GM18951 (cell line): ENCODE data around the gene ICAM5.

Experiments
- POLR2A ChIP-seq: IDR thresholded peaks from 4 replicates; pipeline ENCODE4 v1.6.1; 2011; ENCODE audit warnings: mild to moderate bottlenecking; ENCODE audit not compliant: insufficient read length, insufficient read depth; ENCODE audit errors: extremely low read depth
- in situ Hi-C: fragments of 300-500 bp; cut with MboI; formaldehyde crosslinking; loops from one replicate; pipeline ENCODE4 v1.12.0; 2022; ENCODE audit warnings: low sequenced_read_pairs, mixed read lengths, inconsistent platforms; ENCODE audit not compliant: unreplicated experiment

ICAM5 gene

DNA sequence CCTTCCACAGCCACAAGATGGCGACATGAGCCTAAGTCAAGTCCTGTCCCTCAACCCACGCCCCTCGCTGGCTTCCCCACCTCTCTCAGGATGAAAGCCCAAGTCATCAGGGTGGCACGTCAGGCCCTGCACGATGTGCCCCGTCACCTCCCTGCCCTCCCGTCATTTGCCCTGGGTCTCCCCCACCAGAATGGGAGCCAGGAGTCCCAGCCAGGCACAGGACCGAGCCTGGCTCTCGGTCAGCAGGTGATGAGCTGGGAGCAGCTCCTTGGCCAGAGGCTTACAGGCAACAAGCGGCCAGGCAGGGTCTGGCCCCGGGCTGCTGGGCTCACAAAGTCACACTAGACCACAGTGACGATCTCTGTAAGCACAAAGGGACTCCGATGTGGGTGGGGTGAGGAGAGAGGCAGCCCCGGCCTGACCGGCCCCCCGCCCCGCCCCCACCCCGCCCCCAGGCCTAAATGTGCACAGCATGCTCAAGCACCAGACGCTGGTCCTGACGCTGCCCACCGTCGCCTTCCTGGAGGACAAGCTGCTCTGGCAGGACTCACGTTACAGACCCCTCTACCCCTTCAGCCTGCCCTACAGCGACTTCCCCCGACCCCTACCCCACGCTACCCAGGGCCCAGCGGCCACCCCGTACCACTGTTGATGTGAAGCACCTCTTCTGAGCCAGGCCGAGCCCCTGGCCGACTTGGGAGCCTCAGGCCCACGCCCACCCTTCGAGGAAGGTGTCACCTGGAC lies 30.4 kb upstream of the ICAM5 start:
- no peak for TF ChIP-seq POLR2A
- in situ Hi-C loops: no loop called here

DNA sequence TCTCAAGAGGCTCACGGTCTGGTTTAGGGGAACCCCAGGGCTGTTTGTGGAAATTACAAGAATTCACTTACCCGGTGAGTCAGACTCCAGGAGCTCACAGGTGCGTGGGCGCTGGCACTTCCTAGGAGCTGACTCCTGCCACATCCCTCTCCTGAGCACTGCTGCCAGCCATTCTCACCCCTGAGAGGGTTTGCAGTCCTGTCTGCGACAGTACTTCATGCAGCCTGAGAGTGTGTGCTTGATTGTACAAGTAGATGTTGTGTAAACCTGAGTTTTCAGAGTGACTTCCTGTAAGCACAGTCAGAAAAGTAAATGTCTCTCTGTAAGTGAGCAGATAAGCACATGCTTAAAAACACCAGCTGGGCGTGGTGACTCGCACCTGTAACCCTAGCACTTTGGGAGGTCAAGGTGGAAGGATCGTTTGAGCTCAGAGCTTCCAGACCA lies 29.6 kb upstream of the ICAM5 start:
- in situ Hi-C loops: no loop called here
- no peak for TF ChIP-seq POLR2A

DNA sequence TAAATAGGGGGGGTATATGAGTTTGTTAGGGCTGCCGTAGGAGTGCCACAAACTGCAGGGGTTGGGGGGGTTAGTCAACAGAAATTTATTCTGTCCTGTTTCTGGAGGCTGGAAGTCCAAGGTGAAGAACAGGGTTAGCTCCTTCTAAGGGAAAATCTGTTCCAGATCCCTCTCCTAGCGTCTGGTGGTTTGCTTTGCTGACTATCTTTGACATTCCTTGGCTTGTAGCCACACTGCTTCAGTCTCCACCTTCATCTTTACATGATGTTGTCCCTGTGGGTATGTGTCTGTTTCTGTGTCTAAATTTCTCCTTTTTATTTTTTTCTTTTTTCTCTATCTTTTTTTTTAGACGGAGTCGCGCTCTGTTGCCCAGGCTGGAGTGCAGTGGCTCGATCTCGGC lies 27.0 kb upstream of the ICAM5 start:
- in situ Hi-C loops: no loop called here
- no peak for TF ChIP-seq POLR2A

DNA sequence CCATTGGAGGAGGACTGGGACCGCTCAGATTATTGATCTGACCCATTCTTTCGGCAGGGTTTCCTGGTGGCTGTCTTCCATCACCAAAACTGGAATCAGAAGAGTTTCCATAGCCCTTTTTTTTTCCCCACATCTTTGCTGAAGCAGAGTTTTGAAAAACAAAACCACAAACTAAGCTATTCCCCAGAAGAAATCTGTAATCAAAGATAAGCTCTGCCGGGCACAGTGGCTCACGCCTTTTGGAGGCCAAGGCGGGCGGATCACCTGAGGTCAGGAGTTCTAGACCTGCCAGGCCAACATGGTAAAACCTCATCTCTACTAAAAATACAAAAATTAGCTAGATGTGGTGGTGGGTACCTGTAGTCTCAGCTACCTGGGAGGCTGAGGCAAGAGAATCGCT lies 23.0 kb upstream of the ICAM5 start:
- in situ Hi-C loops: loop anchor here (5.0 kb wide), 1 partner anchor 116 kb away; the partner anchor contains the start of gene TYK2
- no peak for TF ChIP-seq POLR2A

DNA sequence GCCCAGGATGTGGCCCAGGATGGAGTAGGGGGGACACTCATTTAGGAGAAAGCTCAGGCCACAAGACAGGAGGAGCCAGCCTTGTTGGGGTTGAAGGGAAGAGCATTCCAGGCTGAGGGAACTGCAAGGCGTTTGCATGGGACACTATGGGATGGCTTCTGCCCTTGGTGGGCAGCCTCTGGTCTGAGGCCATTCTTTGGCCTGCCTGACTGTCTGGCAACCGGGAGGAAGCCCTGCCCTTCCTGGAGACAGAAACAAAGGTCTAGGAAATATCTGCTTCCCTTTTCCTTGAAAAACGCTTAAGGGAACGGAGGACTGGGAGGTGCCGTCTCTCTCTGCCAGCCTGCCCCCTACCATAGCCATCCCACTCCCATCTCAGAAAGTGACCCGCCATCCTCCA lies 21.7 kb upstream of the ICAM5 start:
- TF ChIP-seq POLR2A: no peak
- in situ Hi-C loops: loop anchor here (5.0 kb wide), 1 partner anchor 114 kb away; the partner anchor contains the start of gene TYK2

DNA sequence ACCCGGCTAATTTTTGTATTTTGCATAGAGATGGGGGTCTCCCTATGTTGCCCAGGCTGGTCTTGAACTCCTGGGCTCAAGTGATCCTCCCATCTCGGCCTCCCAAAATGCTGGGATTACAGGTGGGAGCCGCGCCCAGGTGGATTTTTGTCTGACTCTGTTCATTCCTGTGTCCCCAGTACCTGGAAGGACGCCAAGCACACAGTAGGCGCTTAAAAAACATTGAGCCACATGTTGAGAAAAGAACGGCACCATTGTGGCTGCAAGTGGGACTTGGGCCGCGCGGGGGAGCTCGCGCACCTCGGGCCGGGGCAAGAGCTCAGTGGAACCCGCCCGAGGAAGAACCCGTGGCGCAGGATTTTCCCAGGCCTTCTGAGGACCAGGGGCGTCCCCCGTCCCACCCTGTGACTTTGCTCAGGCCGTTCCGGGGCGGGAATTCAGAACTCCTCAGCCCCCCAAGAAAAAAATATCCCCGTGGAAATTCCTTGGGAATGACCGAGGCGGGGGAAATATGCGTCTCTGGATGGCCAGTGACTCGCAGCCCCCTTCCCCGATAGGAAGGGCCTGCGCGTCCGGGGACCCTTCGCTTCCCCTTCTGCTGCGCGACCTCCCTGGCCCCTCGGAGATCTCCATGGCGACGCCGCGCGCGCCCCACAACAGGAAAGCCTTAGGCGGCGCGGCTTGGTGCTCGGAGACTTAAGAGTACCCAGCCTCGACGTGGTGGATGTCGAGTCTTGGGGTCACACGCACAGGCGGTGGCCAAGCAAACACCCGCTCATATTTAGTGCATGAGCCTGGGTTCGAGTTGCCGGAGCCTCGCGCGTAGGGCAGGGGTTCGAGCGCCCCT lies 20.2 kb upstream of the ICAM5 start:
- in situ Hi-C loops: loop anchor here (5.0 kb wide), 1 partner anchor 113 kb away; the partner anchor contains the start of gene TYK2
- TF ChIP-seq POLR2A: no peak

DNA sequence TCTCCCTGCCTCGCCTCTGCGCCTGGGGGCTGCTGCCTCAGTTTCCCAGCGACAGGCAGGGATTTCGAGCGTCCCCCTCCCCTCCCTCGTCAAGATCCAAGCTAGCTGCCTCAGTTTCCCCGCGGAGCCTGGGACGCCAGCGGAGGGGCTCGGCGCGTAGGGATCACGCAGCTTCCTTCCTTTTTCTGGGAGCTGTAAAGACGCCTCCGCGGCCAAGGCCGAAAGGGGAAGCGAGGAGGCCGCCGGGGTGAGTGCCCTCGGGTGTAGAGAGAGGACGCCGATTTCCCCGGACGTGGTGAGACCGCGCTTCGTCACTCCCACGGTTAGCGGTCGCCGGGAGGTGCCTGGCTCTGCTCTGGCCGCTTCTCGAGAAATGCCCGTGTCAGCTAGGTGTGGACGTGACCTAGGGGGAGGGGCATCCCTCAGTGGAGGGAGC lies 19.6 kb upstream of the ICAM5 start:
- TF ChIP-seq POLR2A: no peak
- in situ Hi-C loops: no loop called here

DNA sequence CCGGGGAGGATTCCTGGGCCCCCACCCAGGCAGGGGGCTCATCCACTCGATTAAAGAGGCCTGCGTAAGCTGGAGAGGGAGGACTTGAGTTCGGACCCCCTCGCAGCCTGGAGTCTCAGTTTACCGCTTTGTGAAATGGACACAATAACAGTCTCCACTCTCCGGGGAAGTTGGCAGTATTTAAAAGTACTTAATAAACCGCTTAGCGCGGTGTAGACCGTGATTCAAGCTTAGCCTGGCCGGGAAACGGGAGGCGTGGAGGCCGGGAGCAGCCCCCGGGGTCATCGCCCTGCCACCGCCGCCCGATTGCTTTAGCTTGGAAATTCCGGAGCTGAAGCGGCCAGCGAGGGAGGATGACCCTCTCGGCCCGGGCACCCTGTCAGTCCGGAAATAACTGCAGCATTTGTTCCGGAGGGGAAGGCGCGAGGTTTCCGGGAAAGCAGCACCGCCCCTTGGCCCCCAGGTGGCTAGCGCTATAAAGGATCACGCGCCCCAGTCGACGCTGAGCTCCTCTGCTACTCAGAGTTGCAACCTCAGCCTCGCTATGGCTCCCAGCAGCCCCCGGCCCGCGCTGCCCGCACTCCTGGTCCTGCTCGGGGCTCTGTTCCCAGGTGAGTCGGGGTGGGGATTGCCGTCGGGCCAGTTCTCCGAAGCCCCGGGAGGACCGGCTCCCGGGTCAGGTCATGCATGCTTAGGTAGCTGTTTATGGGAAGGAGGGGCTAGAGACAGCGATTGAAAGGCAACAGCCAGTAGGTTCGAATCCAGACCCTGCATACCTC lies 18.9 kb upstream of the ICAM5 start, which contains the start of gene ICAM1:
Gene ICAM1 (plus strand): TSS at position 505 of the 779 bp plus-strand sequence. CDS start 40 bp downstream, at position 545.
- TF ChIP-seq POLR2A: peak; percentile 99
- in situ Hi-C loops: no loop called here

DNA sequence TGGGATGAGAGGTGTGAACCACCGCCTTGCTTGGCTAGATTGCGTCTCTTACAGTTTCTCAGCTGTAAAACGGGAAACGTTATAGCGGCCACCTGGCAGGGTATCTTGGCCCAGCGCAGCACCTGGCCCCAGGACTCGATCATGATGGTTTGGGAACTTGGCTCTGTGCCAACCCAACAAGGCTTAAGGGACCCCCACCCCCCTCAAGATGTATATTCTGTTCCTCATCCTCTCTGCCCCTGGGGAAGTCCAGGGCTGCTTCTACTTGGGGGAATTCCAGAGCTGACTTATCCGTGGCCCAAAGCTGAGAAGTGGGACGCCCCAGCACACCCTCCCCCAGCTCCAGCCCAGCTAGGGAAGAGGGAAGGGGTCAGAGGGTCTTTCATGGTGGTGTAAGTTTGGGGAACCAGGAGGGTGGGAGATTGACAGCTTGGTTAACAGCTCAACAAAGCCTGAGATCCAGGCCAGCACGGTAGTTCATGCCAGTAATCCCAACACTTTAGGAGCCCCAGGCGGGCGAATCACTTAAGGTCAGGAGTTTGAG lies 18.1 kb upstream of the ICAM5 start:
- TF ChIP-seq POLR2A: peak; percentile 7
- in situ Hi-C loops: no loop called here

DNA sequence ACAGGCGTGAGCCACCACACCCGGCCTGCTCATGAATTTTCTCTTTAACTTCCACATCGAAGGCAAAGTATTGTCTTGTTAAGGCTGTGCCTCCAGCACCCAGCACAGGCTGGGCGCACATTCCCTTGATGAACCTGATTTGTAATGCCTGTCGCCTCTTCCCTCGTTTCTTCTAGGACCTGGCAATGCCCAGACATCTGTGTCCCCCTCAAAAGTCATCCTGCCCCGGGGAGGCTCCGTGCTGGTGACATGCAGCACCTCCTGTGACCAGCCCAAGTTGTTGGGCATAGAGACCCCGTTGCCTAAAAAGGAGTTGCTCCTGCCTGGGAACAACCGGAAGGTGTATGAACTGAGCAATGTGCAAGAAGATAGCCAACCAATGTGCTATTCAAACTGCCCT lies 15.2 kb upstream of the ICAM5 start:
- no peak for TF ChIP-seq POLR2A
- in situ Hi-C loops: no loop called here

DNA sequence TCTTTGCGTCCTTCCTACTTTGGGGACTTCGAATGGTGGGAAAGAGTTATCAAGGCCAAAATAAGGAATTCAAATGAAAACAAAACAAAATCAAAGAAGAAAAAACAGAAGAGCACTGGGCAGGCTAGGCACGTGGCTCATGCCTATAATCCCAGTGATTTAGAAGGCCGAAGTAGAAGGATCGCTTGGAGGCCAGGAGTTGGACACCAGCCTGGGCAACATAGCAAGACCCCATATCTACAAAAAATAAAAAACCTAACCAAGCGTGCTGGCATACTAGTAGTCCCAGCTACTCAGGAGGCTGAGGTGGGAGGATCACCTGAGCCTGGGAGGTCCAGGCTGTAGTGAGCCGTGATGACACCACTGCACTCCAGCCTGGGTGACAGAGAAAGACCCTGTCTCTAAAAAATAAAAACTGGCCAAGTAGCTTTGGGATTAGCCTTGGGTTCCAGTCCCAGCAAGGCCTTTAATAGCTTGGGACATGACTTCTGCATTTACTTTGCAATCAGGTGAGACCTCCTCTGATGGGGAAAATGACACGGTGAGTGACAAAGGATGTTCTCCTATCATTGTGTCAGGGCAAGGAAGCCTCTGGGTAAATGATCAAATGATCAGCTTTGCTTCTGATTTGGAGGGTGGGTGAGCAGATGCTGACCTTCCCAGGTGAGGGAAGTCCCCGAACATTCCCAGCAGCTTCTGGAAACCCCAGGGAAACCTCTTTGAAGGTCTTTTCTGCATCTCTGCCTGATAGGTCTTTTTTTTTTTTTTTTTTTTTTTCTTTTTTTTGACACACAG lies 11.8 kb upstream of the ICAM5 start:
- no peak for TF ChIP-seq POLR2A
- in situ Hi-C loops: no loop called here

DNA sequence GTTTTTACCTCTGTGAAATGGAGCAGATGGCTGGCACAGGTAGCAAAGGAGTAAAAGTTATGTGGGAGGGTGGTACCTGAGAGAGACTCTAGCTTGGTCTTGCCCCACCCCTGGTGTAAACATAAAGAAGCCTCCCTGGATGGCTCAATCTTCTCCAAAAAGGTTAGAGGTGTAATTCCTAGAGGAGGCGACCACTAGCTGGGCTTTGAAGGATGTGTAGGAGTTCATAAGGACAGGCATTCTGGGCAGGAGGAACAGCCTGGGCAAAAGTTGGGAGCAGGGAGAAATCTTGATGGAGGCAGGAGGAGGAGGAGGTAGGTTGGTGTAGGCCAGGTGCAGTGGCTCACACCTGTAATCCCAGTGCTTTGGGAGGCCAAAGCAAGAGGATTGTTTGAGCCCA lies 10.8 kb upstream of the ICAM5 start:
- in situ Hi-C loops: no loop called here
- TF ChIP-seq POLR2A: no peak
